ENCODE results near the gene ZFP3.
"Not testable (repeated sequence)": the region's sequence is repeated elsewhere in the genome, so short reads cannot be mapped to it uniquely, and the experiment has no call there.

Gene ZFP3

GRCh38 chr17:5077781-5078105 is 524 bp upstream of the ZFP3 start:
- DNase-seq (ENCODE audit: low read depth): no peak

GRCh38 chr17:5080591-5080990 is 2.3 kb downstream of the ZFP3 start:
- no peak for DNase-seq (ENCODE audit: low read depth)

GRCh38 chr17:5092218-5093010 is 14.1 kb downstream of the ZFP3 start:
- no peak for DNase-seq (ENCODE audit: low read depth)

GRCh38 chr17:5096731-5097100 is 18.4 kb downstream of the ZFP3 start:
- DNase-seq (ENCODE audit: low read depth): no peak

- DNase-seq (ENCODE audit: low read depth): peak; percentile 21
Observed at GRCh38 chr17:5097101-5097834, 19.0 kb downstream of the ZFP3 start.

GRCh38 chr17:5099271-5099670 is 21.0 kb downstream of the ZFP3 start:
- DNase-seq (ENCODE audit: low read depth): no peak

GRCh38 chr17:5100832-5101231 is 22.6 kb downstream of the ZFP3 start:
- no peak for DNase-seq (ENCODE audit: low read depth)

- no peak for DNase-seq (ENCODE audit: low read depth)
Observed at GRCh38 chr17:5110816-5111215, 32.5 kb downstream of the ZFP3 start.

GRCh38 chr17:5111402-5112204 is 33.3 kb downstream of the ZFP3 start, which contains the start of gene ZNF232:
ZNF232 (minus strand) TSS chr17:5111878; CDS start chr17:5111822, 56 bp downstream.
- DNase-seq (ENCODE audit: low read depth): peak; percentile 82

- no peak for DNase-seq (ENCODE audit: low read depth)
Observed at GRCh38 chr17:5115673-5116651, 37.7 kb downstream of the ZFP3 start, which contains the start of gene USP6. USP6 (plus strand) TSS chr17:5116032; CDS start chr17:5130368, 14,336 bp downstream.

- no peak for DNase-seq (ENCODE audit: low read depth)
Observed at GRCh38 chr17:5118219-5118618, 40.0 kb downstream of the ZFP3 start.

GRCh38 chr17:5120036-5120435 is 41.8 kb downstream of the ZFP3 start:
- DNase-seq (ENCODE audit: low read depth): no peak

- not testable (repeated sequence) for DNase-seq (ENCODE audit: low read depth)
Observed at GRCh38 chr17:5120436-5121185, 42.3 kb downstream of the ZFP3 start.

- no peak for DNase-seq (ENCODE audit: low read depth)
Observed at GRCh38 chr17:5121186-5121841, 43.0 kb downstream of the ZFP3 start.

GRCh38 chr17:5122056-5122455 is 43.8 kb downstream of the ZFP3 start:
- not testable (repeated sequence) for DNase-seq (ENCODE audit: low read depth)

GRCh38 chr17:5122586-5123342 is 44.5 kb downstream of the ZFP3 start:
- DNase-seq (ENCODE audit: low read depth): no peak

GRCh38 chr17:5123343-5124124 is 45.3 kb downstream of the ZFP3 start:
- DNase-seq (ENCODE audit: low read depth): no peak

GRCh38 chr17:5124125-5124760 is 46.0 kb downstream of the ZFP3 start:
- not testable (repeated sequence) for DNase-seq (ENCODE audit: low read depth)

All from stimulated activated CD8-positive, alpha-beta memory T cell treated with anti-CD3 and anti-CD28 coated beads, Interleukin-12 subunit alpha, Interleukin-12 subunit beta, amount 100 ng/mL, for 4 hours (primary cell).